GM20000 (cell line): ENCODE results near the gene ITCH.
A peak's percentile ranks its signal among the peaks of the same experiment; 100 is the strongest.
"Not testable (repeated sequence)": the region's sequence is repeated elsewhere in the genome, so short reads cannot be mapped to it uniquely, and the experiment has no call there.

Source experiments
- DNase-seq: peaks from one replicate; pipeline ENCODE4 v3.0.0; 2012; ENCODE audit warnings: low spot score
- CTCF ChIP-seq: IDR thresholded peaks from 2 replicates; pipeline ENCODE4 v1.5.1; 2012; ENCODE audit warnings: mild to moderate bottlenecking, control low read depth; ENCODE audit errors: extremely low read depth, missing control alignments

Gene ITCH

DNA sequence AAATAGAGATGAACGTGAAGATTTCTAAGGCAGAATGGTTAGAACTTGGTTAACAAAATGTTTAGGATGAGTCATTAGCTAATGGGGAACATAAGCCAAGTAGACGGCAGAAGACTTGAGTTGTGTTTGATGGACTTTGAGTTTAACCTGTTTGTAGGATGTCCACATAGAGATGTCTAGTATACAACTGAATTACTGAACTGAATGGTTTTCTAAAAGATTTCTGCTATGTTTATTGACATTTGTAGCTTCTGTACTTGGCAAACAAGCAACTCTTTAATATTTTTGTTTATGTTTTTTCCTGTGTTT, 98.7 kb downstream of the ITCH start:
- DNase-seq = no peak
- no peak for TF ChIP-seq CTCF

- no peak for TF ChIP-seq CTCF
- no peak for DNase-seq
These were observed 105.9 kb downstream of the ITCH start for GRCh38 chr20:34468951-34469350.

- no peak for DNase-seq
- no peak for TF ChIP-seq CTCF
These were observed 109.3 kb downstream of the ITCH start for GRCh38 chr20:34472246-34472925.

DNA sequence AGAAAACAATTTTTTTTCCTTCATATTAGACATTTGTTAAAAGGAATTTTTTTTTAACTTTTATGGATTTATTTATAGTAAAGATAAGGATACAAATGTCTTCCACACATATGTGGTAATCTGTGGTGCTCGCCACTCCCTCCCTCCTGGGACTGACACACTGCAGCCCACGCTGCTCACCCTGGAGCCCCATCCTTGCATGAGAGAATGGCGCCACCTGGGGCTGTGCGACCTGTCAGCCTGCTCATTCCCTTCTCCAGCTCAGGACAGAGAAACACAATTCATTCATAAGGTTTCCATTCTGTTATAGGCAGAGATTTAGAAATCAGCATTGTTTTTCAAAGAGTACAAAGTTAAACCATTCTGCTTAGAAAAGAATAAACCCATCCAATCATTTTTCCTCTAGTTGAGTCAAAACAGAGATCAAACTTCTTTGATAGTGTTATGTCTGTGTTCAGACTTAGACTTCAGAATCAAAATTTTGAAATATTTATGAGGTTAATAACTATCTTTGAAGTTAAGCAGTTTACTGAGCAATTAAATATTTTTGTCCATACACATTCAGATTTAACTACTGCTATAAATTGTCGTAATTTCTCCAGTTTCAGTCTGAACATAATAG, 110.3 kb downstream of the ITCH start:
- peak; percentile 57 for DNase-seq

DNA sequence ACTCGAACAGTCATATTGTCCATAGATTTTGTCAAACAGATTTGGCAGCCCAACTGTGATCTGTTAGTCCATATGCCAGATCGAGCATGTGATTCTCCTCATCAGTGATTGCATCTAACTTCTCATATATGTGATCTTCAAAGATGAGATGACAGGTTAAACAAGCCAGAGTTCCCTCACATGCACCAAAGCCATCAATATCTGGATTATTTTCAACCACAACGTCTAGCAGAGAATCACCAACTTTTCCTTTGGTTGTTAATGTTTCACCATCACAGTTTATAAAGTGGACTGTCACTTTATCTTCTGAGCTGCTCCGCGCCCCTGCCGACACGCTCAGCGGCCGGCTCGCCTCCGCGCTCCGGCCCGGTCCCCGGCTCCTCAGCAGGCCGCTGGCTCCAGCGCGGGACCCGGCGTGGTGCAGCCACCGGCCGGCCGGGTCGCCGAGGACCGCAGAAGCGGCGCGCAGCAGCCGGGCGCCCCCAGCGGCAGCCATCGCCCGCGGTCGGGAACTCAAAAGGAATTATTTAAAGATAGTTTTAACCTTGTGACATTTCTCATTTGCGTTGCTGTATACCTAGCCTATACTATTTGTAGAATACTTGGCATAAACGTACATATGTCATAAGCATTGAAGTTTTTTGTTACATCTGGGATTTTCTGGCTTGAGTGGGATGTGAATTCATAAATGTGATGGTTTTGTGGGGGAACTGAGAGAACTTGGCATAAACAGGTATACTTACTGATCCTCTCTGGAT, 113.1 kb downstream of the ITCH start:
- peak; percentile 55 for TF ChIP-seq CTCF
- peak; percentile 75 for DNase-seq

More for the DNA sequence above, 110.3 kb downstream of the ITCH start:
- peak; percentile 46 for TF ChIP-seq CTCF

- no peak for TF ChIP-seq CTCF
- DNase-seq = no peak
These were observed 116.6 kb downstream of the ITCH start for GRCh38 chr20:34479627-34480026.

DNA sequence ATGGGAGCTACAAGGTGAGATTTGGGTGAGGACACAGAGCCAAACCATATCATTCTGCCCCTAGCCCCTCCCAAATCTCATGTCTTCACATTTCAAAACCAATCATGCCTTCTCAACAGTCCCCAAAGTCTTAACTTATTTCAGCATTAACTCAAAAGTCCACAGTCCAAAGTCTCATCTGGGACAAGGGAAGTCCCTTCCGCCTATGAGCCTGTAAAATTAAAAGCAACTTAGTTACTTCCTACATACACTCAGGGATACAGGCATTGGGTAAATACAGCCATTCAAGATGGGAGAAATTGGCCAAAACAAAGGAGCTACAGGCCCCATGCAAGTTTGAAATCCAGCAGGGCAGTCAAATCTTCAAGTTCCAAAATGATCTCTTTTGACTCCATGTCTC, 119.1 kb downstream of the ITCH start:
- DNase-seq = not testable (repeated sequence)

- DNase-seq = not testable (repeated sequence)
These were observed 120.6 kb downstream of the ITCH start for GRCh38 chr20:34483585-34484220.
